GM19452 (cell line): ENCODE data around the gene PORCN.
A peak's percentile ranks its signal among the peaks of the same experiment; 100 is the strongest.

ENCODE experiments used
- ATAC-seq: cut with Tn5 transposase; IDR thresholded peaks from one replicate; pipeline ENCODE4 v1.9.1; 2021; ENCODE audit not compliant: unreplicated experiment

PORCN gene

DNA sequence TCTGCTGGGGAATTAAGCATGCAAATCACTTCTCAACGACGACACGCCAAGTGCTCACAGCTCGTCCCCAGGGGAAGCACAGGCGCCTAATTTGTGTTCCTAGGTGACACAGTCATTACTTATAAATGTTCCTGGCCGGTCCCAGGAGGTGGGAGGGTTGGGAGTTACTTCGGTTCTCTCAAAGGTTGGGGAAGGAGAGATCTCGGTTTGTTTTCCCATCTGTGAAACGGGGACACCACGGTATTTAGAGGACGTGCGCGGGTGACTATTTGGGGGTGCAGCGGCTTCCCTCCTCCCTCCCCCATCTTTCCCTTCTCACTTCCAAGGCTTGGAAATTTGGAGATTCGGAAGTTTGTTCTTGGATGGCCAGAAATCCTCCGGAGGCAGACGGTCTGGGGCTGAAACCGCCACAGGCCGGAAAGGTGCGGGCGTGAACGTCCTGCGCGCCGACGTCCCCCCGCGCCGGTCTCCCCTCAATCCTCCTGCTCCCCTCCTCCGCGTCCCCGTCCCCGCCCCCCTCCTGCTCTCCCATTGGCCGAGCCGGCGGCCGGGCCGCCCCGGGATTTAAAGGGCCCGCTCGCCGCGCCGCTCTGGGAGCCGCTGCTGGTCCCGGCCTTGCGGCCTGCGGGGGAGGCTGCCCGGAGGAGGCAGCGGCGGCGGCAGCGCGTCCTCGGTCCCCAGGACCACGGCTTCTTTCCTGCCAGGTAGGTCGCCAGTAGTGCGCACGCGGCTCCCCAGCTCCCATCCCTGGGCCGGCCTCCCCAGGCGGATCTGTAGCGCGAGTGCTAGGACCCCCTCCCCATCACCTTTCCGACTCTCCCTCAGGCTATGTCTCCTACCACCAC is at the start of gene PORCN:
PORCN (plus strand) TSS at position 593 of the 845 bp plus-strand sequence. CDS start 829 bp downstream, outside the sequence.
- ATAC-seq = peak; percentile 79

DNA sequence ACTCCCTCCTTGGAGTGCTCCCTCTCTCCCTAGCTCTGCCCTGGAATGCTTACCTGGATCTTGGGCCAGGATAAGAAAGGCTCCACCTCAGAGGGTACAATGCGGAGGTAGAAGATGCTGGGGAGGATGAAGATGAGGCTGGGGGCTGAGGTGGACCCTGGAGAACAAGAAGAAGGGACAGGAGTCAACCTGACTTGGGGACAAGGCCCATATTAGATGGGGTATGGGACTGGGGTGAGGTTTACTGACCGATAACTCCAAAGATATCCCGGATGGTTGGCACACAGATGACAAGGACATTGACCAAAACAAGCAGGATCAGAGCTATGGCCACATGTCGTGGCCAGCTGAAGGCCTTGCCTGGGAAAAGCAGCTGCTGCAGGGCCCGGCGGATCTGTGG is 49.3 kb upstream of the PORCN start:
- ATAC-seq = no peak

DNA sequence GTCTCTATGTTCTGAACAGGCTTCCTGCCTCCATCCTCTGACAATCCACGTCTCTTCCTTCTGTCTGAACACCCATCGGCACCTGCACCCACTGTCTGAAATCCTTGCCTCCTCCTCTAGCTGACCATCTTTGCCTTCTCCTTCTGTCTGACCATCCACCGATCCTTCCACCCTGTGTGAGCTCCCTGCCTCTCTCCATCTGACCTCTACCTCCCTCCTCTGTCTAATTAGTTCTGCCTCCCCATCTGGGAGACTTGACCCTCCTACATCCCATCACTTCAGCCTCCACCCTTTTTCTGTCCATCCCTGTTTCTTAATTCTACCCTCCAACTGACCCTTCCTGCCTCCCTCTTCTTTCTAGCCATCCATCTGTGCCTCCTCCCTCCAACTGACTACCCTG is 48.8 kb upstream of the PORCN start:
- no peak for ATAC-seq

DNA sequence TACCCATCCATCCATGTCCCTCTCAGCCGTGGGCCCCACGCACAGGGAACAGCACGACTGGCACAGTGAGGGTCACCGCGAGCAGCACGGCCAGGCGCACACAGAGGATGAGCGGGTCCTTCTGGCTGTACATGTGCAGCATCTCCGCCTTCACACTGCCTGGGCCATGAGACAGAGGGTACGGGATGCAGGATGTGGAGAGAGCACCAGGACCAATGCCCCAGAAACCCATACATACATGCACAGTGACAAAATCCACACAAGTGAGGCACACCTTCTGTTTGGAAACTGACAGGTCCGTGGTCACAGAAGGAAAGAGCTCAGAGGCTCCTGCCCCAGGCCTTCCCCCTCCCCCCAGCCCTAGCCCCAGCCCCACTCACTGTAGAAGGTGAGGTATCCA is 48.2 kb upstream of the PORCN start:
- no peak for ATAC-seq

DNA sequence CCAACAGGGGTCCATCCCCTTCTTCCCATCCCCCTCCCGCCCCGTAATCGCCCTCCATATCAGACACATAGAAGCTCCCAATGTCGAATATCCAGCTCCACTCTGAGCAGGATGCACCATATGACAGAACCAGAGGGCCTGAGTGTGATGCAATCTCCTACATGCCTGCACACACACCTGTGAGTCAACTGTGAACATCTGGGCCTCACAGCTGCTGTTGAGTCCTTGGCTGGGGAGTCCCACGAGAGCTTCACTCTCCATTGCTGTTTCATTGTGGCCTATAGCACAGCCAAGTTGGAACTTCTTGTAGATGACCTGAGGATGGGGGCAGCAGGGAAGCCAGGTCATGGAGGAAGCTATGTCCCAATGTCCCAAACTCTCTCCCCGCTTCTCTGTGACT is 47.0 kb upstream of the PORCN start:
- ATAC-seq = no peak

DNA sequence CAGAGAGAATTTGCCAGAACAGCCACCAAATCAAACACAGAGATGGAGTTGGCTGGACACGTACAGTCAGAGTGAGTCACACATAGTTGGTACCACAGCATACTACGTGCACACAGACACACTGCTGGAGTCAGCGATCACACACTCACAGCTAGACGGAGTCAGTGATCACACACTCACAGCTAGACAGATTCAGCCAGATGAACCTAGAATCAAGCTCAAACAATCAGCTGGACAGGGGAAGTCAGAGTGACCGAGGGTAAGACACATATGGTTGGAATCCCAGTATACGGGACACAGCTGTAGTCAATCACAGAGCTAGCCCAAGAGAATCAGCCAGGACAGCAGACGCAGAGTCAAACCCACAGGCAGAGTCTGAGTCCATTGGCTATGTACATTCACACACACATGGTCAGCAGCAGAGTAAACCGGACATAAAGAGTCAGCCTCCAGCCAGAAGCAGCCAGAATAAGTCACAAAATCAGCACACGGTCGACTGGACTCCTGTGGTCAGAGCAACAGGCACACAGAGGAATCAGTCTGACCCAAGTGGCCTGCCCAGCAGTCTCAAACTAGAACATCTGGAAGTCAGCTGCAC is 43.4 kb upstream of the PORCN start:
- no peak for ATAC-seq

DNA sequence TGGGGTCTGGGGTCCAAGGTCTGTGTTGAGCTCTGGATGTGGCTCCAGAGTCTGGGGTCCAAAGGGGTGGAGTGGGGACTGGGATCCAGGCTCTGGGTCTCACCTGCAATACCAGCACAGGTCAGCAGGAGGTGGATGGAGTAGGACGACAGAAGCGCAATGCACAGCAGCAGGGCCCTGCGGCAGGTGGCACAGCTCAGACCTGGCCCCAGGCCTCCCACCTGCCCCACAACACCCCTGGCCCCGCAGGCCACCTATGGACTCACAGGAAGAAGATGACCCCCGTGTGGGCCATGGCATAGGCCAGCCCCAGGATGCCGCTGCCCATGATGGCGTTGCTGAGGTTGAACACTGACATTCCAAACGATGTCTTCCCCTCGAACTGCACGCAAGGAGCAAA is 42.1 kb upstream of the PORCN start:
- no peak for ATAC-seq

DNA sequence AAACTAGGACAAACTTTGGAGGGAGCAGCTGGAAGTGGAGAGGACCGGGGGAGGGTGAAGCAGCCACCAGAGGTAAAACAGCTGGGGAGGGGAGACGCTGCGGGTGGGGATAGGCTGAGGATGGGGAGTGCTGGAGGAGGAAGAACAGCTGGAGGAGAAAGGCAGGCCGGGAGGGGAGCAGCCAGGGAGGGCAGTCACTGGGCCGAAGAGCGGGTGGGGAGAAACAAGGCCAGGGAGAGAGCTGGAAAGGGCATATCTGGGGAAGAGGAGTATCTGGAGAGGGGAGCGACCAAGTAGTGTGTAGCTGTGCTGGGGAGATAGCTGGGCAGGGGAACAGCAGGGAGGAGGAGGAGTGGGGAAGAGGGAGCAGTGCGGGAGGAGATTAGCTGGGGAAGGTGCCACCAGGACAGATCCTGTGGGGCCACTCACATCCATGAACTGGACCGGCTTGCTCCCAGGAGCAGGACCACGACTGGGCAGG is 41.5 kb upstream of the PORCN start:
- no peak for ATAC-seq

DNA sequence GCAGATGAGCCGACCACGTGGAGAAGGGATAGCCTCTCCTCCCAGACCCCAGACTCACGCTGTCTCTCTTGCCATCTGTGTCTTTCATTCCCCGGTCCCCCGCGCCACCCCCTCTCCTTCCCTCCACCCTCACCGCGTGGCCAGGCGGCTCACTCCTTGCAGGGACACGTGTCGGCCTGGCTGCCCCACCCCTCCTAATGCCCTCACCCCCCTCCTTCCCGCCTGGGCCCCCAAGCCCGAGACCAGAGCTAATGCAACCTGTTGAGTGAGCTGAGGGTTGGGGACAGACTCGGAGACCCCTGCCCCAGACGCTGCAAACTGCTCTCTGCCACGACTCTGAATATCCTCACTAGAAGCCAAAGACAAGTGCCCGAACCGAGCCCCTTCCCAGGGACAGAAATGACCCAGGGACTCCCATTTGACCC is 40.5 kb upstream of the PORCN start:
- ATAC-seq = no peak

DNA sequence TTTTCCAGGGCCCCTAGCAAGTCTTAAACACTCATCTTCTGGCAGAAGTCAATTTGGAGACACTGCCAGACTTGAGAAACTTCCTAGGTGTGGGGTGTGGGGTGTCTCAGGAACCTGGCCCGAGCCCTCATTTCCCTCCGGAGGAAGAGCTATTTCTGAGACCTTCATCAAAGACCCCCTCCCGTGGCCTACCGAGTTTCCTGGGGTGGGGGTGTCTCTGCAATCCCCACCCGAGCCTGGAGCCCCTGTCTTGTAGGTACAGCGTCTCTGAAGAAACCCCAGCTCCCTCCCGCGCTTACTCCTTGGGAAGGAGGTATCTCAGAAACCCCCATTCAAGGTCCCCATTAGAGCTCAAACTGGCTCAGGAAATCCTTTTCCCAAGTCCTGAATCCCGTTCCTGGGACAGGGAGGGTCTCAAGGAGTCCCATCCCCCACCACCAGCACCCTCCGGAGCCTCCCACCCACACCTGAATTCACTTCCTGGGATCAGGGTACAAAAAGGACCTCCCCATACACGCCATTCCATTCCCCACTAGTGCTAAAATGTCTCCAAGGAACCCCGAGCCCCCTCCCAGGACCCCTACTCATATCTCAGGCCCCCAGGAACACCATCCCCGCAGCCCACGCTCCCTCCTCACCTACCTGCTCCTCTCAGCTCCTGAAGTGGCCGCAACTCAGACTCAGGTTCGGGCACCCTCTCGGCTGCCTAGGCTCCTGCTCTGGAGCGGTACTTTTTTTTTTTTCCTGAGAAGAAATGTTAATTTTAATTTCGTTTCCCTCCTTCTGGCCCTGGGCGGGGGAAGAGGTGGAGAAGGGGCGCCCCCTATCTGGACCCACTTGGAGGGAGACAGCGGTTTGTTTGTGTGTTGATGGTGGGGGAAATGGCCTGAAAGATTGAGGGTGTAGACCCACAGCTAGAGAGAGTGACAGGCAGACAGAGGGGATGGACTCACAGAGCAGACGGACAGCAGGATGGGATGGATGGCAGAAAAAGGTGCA is 39.8 kb upstream of the PORCN start:
- no peak for ATAC-seq

DNA sequence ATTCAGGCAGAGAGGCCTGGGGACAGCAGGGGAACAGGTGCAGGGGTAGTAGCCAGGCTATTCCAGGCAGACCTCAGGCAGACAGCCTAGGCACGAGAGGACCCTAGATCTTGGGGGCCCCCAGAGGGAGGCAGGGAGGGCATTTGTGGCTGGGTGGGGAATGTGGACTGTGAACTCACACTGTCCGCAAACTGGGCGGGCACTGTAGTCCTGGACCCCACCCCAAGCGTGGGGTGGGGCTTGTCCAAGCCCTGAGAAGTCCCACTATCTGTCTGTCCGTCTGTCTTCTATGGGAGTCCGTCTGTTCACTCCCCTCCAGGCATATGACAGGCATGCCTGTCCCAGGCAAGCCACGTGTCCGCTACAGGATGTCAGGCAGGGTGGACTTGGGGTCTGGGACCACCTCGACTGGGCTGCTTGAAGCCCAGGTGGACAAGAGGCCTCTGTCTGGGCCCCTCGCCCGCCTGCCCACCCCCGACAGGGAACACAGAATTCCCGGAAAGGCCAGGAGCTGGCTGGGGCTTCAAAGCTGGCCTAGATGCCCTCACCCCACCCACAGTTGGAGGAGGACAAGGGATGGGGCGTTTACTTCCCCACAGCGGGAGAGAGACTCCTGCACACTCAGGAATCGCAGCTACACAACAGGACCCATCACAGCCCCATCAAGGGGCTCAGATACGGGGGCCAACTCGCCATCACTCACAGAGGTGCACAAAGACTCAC is 38.5 kb upstream of the PORCN start, which contains the start of gene SLC38A5:
SLC38A5 (minus strand) TSS at position 151 of the 723 bp plus-strand sequence. CDS start 2,336 bp downstream, outside the sequence.
- no peak for ATAC-seq

DNA sequence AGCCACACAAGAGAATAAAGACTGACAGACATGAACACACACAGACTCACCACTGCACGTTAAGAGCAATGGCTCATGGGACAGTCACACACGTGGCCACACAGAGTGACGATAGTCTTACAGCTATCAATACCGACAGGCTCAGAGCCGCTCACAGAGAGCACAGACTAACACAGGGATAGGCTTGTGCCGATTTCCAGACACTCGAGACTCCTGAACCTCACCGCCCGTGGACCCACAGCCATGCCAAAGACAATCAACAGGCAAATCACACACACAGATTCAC is 38.0 kb upstream of the PORCN start:
- ATAC-seq = no peak

DNA sequence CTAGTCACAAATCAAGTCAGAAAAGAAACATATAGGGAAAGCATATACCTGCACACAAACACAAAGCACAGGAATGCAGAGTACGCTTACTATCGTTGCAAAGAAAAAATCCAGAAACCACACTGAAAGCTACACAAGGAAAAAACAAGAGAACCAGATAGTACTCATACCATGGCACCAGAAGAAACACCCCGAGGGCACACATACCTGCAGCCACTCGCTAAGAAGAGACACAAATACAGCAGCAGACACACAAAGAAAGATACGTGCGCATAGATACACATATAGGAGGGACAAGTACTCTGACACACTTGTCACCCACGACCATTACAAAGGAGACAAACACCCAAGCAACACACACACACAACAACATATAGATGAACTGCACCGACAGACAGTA is 37.3 kb upstream of the PORCN start:
- no peak for ATAC-seq

DNA sequence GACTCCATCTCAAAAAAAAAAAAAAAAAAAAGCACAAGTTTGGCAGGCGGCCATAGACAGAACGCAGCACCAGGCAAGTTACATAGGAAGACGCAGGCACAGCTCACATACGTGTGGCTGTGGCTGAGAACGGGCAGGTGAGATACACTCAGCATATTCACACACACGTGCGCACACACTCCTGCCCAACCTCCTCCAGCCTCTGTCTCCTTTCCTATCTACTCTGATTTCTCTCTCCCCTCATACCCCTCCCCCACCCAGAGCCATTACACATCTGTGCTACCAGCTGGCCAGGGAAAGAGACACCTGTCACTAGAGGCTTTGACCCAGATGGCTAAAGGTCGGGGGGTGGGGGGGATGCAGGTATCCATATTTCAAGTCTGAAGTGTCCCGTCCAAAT is 36.6 kb upstream of the PORCN start:
- ATAC-seq = no peak

DNA sequence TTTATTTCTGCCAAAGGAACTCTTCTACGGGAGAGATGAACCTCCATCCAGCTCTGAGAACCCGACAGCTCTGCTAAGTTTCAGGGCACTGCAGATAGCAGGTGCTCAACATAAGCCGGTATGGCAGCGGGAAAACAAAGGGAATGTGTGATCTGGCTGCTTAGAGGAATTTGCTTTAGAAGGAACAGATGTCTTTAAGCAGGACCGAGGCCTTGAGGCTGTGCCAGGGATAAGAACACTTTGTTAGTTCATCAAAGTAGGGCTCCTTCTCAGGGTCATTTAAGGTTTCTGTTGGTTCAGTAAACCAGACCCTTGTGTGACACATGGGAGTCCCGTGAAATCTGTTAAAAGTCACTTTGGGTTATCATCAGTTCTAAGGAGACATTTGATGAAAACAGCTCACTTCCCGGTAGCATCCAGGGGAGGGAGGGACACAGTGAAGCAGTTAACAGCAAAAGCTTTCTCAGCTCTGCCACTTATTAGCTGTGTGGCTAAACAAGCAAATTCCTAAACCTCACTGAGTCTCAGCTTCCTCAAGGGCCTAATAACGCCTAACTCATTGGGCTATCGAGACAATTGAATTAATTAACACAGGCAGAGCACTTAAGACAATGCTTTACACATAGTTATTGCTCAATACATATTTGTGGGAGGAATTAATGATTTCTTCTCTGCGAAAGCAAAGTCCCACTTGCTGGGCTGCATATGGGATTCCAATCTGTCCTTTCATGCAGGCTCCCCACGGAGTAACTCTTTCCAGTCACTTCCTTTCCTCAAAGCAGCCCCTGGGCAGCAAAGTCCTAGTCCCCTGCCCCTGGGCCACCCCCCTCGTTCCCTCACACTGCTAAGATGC is 35.7 kb upstream of the PORCN start:
- no peak for ATAC-seq

DNA sequence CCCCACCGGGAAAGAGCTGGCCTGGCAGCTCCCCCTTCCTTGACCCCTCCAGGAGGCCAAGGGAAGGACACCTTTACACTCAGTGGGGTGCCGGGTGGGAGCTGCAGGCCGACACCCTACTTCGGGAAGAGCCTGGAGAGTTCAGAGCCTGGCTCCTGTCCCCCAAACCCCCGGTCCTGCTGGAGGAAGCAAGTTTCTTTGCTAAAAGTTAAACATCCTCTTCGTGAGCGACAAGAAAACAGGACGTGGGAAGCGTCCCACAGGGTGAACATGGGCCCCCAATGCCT is 35.1 kb upstream of the PORCN start:
- no peak for ATAC-seq

DNA sequence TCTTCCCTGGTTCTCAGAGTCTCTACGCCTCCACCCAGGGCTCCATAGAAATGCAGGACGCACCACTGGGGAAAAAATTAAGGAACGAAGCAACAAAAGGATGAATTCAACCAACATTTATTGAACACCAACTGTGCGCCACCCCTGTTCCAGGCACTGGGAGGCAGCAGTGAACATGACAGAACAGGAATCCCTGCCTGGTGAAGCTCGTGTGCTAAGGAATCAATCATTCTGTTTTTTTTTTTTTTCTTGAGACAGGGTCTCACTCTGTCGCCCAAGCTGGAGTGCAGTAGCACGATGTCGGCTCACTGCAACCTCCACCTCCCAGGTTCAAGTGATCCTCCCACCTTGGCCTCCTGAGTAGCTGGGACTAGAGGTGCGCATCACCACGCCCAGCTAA is 34.7 kb upstream of the PORCN start:
- no peak for ATAC-seq

DNA sequence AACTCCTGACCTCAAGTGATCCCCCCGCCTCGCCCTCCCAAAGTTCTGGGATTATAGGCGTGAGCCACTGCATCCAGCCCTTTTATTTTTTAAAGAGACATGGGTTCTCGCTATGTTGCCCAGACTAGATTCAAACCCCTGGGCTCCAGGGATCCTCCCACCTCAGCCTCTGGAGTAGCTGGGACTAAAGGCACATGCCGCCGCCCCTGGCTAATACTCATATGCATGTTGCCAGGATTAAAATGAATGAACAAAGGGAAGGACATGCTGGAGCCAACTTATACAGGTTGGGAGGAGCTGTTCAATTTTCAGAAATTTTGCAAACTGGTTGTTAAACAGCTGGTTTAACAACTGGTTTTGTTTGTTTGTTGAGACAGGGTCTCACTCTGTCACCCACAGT is 34.2 kb upstream of the PORCN start:
- no peak for ATAC-seq

DNA sequence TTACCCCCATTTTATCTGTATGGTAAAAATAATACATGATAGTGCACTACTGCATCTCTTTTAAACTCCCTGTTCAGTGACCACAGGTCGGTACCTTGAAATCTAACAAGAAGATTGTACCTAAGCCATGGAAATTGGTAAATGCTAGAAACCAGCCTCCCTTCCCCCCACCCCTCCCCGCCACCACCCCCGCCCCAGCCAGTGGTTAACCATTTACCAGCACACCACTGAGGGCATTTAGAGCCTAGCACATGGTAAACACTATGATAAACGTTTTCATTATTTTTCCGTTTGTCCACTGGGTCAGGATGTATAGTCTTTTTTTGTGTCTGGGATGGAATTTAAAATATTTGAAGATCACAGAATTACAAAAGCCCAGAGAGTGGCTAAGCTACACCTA is 33.5 kb upstream of the PORCN start:
- ATAC-seq = no peak
